ENCODE measurements around the gene ELMO1. TPM values are rescaled to one million over a fixed set of nuclear protein-coding genes. Genes with fewer than 3 reads are reported as not detected.

The ELMO1 gene
- polyA plus RNA-seq, 1 experiment = not detected

DNA sequence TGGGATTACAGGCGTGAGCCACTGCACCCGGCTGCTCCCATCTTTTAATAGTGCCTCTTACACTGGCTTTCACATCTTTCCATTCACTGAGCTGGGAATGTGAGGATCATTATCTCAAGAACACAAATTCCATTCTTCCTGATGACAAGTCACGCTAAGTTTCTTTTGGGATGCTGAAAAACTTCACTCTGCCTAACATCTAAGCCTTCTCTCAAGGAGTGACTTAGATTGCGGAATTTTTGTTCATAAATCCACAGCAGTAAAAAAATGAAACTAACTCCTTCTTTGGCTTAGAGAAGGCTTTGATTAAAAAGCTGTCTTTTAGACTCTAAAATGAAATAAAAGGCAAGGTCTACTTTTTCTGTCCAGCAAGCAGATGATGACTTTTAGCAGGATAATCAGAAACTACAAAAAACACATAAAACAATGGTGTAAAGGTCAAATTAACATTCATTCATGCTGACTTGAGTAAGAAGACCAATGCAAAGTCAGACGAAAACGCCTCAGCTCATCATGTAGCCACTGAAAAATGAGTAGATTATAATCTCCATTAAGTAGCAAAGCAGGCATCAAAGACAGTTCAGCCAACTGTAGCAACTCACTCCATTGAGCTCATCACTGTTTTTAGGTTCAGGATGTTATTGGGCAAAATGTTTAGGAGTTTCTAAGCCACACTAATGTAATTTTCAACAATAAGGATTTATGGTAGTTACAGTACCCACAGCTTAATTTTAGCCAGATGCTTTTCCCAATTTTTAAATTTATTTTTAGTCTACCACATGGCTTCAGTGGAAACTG lies 178.8 kb downstream of the ELMO1 start:
- ChIA-PET CTCF (no interaction called here), POLR2A (no interaction called here)
- no peak for DNase-seq (ENCODE audit: low read depth)
- Histone ChIP-seq H3K36me3 (ENCODE audit: control insufficient read depth, insufficient read depth, low read length) (no peaks in the 10 kb centered on the region), H3K4me3 (ENCODE audit: low read depth, low read length) (no peak overlapping the region), H3K27me3 (ENCODE audit: control insufficient read depth, insufficient read depth, low read length) (no peaks in the 10 kb centered on the region)
- TF ChIP-seq, protein P1, sequence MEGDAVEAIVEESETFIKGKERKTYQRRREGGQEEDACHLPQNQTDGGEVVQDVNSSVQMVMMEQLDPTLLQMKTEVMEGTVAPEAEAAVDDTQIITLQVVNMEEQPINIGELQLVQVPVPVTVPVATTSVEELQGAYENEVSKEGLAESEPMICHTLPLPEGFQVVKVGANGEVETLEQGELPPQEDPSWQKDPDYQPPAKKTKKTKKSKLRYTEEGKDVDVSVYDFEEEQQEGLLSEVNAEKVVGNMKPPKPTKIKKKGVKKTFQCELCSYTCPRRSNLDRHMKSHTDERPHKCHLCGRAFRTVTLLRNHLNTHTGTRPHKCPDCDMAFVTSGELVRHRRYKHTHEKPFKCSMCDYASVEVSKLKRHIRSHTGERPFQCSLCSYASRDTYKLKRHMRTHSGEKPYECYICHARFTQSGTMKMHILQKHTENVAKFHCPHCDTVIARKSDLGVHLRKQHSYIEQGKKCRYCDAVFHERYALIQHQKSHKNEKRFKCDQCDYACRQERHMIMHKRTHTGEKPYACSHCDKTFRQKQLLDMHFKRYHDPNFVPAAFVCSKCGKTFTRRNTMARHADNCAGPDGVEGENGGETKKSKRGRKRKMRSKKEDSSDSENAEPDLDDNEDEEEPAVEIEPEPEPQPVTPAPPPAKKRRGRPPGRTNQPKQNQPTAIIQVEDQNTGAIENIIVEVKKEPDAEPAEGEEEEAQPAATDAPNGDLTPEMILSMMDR (IDR thresholded peaks at IDR 0.05; ENCODE audit: insufficient read depth, low read depth, low read length) = no peak

DNA sequence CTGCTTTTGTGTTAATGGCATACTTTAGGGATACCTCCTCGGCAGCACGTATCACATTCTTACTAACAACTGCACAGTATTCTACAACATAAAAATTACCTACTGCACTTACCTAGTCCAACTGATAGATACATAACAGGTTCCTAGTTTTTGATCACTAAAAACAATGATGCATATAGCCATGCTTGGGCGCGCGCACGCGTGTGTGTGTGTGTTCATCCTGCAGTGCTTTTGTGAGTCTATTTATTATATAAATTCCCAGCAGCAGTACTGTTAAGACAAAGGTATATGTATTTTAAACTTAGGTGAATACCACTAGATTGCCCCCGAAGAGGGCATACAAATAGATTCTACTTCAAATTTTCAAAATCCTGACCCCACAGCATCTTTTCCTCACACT lies 181.4 kb downstream of the ELMO1 start:
- DNase-seq (ENCODE audit: low read depth) = no peak
- no peak overlapping the region for H3K4me3 ChIP-seq (ENCODE audit: low read depth, low read length)
- ChIA-PET POLR2A (no interaction called here), CTCF (no interaction called here)
- H3K27me3 ChIP-seq (ENCODE audit: control insufficient read depth, insufficient read depth, low read length) = no peaks in the 10 kb centered on the region
- TF ChIP-seq, protein P1 (IDR thresholded peaks at IDR 0.05; ENCODE audit: insufficient read depth, low read depth, low read length) = no peak
- no peaks in the 10 kb centered on the region for H3K36me3 ChIP-seq (ENCODE audit: control insufficient read depth, insufficient read depth, low read length)

DNA sequence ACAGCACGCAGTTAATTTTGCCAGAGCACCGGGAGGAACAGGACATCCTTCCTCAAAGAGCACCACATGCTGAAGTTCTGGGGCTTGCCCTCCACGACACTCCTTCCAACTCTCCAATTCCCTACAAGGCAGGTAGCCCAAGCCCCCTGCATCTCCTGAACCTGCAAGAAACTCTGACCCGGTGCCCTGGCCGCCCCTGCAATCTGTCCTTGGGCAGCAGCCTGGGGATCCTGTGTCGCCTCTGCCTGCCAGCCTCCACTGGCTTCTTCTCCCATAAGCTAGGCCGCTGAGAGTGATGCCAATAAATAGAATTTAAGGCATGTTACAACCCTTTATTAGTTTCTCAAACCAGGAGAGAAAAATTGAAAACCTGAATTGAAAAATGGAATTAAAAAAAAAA lies 182.8 kb downstream of the ELMO1 start:
- H3K27me3 ChIP-seq (ENCODE audit: control insufficient read depth, insufficient read depth, low read length) = no peaks in the 10 kb centered on the region
- no peak for DNase-seq (ENCODE audit: low read depth)
- no peaks in the 10 kb centered on the region for H3K36me3 ChIP-seq (ENCODE audit: control insufficient read depth, insufficient read depth, low read length)
- POLR2A ChIA-PET = no interaction called here
- CTCF ChIA-PET = no interaction called here
- no peak overlapping the region for H3K4me3 ChIP-seq (ENCODE audit: low read depth, low read length)
- TF ChIP-seq, protein P1 (IDR thresholded peaks at IDR 0.05; ENCODE audit: insufficient read depth, low read depth, low read length) = no peak

DNA sequence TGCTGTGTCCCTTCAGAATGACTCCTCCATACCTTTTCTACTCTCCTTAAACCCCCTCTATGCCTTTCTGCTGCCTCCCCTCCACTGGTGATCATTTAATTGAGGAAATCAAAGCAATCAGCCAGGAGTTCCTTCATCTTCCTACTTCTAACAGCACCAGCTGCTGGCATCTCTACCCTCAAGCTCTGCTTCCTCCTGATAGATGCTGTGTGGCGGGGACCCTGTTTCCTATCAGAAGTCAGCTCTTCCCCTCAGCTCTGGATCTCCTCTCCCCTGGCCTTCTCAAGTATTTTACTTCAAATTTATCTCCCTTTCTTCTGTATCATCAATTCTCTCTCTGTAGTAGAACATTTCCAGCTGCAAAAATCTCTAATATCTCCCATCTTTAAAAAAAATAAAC lies 183.7 kb downstream of the ELMO1 start:
- ChIA-PET CTCF (no interaction called here), POLR2A (no interaction called here)
- H3K4me3 ChIP-seq (ENCODE audit: low read depth, low read length) = no peak overlapping the region
- TF ChIP-seq, protein P1 (IDR thresholded peaks at IDR 0.05; ENCODE audit: insufficient read depth, low read depth, low read length) = no peak
- H3K27me3 ChIP-seq (ENCODE audit: control insufficient read depth, insufficient read depth, low read length) = no peaks in the 10 kb centered on the region
- H3K36me3 ChIP-seq (ENCODE audit: control insufficient read depth, insufficient read depth, low read length) = no peaks in the 10 kb centered on the region
- no peak for DNase-seq (ENCODE audit: low read depth)

DNA sequence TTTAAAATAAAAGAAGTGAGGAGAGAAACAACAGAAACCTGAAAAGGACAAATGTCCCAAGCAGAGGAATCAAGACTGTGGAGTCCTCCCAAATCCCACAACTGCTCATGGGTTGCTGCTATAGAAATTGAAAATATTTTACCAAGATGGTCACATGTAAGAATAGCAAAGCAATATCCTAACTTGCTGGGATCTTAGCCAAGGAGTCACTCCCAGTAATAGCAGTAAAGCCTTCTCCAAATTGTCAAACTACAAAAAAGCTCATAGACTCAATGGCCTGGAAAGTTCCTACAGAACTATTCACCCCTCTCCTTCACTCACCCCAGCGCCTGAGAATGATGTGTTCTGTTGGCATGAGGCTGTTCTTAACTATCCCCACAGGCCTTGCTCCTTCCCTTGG lies 186.5 kb downstream of the ELMO1 start:
- H3K4me3 ChIP-seq (ENCODE audit: low read depth, low read length) = no peak overlapping the region
- TF ChIP-seq, protein P1 (IDR thresholded peaks at IDR 0.05; ENCODE audit: insufficient read depth, low read depth, low read length) = no peak
- CTCF ChIA-PET = no interaction called here
- H3K36me3 ChIP-seq (ENCODE audit: control insufficient read depth, insufficient read depth, low read length) = no peaks in the 10 kb centered on the region
- no peak for DNase-seq (ENCODE audit: low read depth)
- no peaks in the 10 kb centered on the region for H3K27me3 ChIP-seq (ENCODE audit: control insufficient read depth, insufficient read depth, low read length)
- POLR2A ChIA-PET = no interaction called here

All from BJ (cell line).